Activated naive CD8-positive, alpha-beta T cell treated with anti-CD3 and anti-CD28 coated beads, Interleukin-2, amount 50 U/mL, for 16 hours (primary cell): Measurements from ENCODE around the gene COL18A1.
"Not testable (repeated sequence)": the region's sequence is repeated elsewhere in the genome, so short reads cannot be mapped to it uniquely, and the experiment has no call there.

ENCODE experiments used
- DNase-seq: peaks from one replicate; pipeline ENCODE4 v3.0.0-alpha.2; 2020; ENCODE audit warnings: low read depth, low spot score

COL18A1 gene

DNA sequence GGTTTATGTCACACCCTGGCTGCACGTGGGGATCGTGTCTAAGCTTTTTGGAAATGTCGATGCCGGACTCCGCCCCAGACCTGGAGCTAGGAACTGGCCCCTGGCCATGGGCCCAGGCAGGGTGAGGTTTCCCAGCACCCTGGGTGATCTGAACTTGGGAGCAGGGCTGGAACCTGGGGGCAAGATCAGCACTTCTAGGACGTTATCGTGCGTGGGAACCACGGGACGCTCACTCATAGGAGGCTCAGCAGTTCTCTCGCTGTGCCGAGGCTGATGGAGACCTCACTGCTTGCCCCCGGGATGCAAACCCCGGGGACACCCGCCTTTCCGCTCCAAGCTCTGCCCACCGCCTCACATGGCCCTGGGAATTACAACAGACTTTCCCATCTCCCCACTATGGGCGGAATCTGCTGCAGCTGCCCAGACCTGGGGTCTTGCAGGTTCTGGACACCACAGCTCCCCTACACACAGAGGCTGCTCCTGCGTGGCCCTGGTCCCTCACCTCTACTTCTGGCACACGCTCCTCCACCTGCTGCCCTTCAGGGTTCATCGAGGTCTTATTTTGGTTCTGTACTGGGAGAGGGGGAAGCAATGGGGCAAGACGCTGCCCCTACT is 35.9 kb downstream of the COL18A1 start:
- no peak for DNase-seq

DNA sequence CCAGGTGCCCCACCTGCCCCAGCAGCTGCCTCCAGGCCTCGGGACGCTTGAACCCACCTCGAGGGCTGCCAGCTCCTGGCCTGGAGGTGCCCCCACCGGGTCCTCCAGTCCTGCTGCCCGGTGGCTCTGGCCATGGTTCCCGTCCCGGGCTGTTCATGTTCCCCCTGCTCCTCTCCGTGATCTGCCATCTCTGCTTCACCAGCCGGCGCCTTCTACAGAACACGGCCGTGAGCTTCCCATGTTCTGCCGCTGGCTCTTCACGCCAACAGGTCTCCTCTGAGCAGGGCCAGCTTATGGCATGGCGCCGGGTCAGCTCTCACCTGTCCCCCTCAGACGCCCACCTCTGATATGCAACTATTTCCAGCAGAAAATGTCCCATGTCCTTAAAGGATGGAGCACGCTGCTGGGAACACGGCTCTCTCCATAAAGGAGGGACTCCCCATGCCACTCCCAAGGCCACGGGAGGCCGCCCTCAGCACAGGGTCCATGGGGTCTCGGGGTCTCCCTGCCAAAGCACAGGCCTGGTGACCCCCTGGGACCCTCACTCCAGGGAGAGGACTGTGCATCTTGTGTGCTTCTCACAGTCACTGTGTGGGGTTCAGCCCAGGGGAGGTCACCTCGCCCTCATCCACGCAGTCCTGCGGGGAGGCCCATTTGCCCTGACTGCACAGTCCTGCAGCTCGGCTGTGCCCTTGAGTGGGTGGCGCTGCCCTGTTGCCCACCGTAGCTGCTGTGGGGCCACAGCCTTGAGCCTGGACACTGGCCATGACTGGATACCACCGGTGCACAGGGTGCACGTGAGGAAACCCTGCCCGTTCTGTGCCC is 36.7 kb downstream of the COL18A1 start:
- no peak for DNase-seq

DNA sequence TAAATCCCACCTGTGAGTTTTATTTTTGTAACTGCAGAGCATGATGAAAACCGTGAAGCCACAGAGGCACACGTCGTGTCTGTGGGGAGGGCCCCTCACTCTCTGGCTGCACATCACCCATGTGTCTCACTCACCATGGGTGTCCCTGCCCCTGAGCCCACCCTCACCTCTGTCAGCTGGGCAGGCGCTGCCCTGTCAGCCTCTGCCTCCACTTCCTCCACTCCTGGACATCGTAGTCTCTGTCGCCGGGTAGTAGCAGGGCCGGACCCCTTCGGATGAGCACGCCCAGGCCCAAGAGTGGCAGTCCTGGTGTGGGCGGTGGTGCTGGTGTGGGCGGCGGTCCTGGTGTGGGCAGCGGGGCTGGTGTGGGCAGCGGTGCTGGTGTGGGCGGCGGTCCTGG is 37.3 kb downstream of the COL18A1 start:
- DNase-seq, result no peak

DNA sequence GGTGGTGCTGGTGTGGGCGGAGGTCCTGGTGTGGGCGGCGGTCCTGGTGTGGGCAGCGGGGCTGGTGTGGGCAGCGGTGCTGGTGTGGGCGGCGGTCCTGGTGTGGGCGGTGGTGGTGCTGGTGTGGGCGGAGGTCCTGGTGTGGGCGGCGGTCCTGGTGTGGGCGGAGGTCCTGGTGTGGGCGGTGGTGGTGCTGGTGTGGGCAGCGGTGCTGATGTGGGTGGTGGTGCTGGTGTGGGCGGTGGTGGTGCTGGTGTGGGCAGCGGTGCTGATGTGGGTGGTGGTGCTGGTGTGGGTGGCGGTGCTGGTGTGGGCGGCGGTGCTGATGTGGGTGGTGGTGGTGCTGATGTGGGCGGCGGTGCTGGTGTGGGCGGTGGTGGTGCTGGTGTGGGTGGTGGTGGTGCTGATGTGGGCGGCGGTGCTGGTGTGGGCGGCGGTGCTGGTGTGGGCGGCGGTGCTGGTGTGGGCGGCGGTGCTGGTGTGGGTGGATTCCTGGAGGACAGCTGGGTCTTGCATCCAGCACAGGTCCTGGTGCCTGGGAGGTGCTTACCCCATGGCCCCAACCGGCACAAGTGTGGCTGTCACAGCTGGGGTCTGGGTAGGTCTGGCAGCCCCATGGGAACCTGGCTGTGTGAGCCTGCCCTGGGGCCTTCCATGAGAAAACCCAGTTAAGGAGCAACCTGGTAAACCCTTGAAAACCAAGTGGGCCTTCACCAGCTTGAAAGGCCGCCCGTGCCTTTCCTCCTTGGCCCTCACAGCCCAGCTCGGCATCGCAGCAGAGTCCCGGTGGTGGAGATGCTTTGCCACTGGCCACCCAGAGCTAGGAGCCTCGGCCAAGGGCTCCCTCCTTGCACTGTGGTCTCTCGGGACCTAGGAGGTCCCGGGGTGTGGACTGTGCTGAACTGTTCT is 38.0 kb downstream of the COL18A1 start:
- not testable (repeated sequence) for DNase-seq

DNA sequence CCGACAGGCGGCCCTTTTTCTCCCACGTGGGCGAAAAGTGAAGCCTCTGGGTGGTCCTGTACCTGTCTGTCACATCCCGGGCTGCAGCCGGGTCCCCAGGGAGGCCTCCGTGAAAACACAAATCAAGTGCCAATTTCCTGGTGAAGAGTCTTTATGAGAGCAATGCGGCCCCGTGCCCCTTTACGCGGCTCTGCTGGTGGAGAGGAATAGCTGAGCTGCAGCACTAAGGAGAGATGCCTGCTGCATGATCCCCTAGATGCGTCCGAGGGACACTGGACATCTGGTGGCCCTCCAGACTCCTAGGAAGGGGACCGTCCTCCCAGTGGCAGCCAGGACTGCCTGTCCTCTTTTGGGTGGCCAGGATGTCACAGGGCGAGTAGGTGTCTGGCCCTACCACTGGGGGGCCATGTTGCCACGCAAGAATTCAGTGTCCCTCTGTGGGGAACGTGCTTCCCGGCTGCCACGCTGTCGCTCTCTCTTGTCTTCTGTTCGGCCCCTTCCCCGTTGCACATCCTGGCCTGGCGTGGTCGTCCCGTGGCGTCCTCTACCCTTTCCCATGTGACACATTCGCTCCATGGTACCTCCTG is 38.7 kb downstream of the COL18A1 start:
- DNase-seq, result no peak

DNA sequence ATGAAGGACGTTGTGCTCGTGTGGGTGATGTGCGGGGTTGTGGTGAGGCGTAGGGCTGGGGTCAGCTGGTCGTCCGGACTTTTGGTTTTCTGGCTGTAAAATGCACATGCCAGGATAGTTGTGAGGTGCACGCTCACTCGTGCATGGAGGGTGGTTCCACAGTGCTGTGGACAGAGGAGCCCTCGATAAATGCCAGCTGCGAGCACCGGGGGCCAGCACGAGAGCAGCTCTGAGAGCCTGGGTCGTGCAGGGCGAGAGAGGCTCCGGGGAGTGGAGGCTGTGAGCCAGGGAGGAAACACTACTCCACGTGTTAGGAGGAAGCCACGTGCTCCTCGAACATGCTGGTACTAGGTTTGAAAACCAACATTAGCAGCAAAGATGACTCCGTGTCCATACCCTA is 39.4 kb downstream of the COL18A1 start:
- no peak for DNase-seq

DNA sequence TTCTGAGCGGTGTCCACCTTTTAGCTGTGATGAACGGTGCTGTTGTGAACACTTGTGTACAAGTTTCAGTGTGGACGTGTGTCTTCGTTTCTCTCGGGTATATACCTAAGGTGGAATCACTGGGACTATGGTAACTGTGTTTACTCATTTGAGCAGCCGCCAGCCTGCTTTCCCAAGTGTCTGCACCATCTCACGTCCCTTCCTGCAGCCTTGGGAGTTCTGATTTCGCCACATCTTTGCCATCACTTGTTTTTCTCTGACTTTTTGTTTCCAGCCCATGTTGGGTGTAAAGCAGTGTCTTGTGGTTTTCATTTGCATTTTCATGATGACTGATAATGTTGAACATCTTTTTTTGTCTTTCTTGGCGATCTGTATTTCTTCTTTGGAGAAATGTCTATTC is 40.4 kb downstream of the COL18A1 start:
- DNase-seq, result no peak

DNA sequence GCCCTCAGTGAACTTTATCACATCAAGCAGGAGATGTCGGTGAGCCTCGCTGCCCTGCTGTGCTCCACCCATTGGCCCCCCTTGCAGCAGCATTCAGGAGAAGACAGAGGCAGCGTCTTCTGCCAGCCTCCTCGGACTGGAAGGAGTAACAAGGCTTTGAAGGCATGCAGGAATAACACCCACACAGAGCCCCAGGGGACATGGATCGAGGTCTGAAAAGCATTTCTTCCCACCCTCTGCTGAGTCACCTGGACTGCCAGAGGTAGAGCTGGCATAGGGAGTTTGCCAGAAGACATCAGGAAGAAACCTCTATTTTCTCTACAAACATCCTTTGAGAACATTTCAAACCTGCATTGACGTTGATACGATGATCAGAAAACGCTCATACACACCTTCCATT is 42.9 kb downstream of the COL18A1 start:
- no peak for DNase-seq

DNA sequence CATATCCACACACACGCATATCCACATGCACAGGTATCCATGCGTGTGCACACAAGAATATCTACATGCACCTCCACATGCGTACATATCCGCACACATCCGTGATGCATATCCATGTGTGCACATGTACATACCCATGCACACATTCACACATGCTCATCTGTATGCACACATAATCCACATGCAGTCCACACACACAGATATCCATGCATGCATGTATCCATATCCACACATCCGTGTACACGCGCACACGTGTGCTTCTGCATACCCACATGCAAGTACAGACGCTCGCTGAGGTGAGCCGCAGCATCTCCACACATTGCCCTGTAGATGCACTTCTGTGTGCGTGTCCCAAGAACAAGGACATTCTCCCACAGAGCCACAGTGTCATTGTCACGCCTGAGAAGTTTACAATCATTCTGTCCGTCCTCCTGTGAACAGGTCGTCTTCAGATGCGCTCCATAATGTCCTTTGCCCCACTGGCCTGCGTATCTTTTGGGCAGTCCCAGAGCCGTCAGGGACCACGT is 43.4 kb downstream of the COL18A1 start:
- no peak for DNase-seq

DNA sequence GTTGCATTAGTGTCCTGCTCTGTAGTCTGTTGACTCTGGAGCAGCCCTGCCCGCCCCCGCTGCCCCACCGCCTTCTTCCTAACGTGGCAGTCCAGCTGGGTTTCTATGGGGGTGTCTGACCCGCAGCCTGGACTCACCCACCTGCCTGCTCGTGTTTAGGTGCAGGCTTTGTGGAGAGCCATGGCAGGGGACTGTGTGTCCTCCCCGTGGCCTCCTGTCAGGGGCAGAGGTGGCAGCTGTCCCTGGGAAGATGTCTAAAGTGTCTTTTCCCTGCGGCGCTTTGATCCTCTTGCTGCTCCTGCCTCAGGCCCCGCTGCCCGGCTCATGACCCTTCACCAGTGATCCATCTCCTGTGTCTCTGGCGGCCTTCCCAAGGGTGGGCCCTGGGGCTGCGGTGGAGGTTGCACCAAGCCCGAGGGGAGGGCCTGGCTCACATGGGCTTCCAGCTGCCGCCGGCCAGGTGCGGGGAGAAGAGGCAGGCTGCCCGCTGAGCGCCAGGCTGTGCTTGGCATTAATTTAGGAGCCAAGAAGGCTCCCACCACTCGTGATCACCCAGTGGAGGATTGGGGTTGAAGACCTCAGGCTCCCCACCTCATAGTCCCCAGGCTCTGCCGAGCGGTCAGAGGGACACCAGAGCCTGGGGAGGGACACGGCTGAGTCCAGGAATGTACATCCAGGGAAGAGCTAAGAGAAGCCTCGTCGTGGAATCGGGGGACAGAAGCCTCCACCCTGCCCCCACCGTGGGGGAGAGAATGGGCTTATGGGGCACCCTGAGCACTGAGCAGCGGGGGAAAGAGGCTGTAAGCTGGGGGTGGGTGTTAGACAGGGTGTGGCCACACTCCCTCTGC is 44.1 kb downstream of the COL18A1 start:
- no peak for DNase-seq

DNA sequence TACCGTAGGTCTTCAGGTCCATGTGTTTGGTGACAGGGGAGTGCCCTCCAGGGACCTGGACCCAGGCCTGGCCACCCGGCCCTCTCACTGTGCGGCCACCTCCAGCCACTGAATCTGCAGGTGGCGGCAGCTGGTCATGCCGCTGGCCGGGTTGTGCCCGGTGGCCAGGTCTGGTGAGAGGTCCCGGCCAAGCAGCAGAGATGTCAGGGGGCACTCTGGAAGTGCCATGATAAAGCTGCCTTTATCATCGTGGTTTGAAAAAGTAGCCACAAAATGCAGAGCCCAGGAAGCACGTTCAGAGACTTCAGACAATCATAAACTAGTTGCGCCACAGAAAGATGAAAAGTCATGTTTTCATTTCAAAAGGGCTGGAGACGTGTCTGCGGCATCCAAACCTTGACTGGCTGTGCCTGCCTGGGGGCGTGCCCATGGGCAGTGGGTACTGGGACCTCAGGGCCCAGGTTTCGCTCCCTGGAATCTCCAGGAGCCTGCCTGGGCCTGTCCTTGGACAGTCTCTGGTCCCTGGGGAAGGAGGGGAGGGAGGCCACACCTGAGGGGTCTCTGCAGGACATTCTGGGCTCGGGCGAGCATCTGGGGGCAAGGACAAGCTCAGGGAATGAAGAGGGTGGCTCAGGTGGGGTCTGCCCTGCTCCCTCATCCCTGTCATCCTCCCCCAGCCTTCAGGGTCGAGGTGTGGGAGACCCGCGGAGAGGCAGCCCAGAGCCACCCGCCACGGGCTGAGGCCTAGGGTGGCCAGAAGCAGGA is 44.9 kb downstream of the COL18A1 start:
- no peak for DNase-seq

DNA sequence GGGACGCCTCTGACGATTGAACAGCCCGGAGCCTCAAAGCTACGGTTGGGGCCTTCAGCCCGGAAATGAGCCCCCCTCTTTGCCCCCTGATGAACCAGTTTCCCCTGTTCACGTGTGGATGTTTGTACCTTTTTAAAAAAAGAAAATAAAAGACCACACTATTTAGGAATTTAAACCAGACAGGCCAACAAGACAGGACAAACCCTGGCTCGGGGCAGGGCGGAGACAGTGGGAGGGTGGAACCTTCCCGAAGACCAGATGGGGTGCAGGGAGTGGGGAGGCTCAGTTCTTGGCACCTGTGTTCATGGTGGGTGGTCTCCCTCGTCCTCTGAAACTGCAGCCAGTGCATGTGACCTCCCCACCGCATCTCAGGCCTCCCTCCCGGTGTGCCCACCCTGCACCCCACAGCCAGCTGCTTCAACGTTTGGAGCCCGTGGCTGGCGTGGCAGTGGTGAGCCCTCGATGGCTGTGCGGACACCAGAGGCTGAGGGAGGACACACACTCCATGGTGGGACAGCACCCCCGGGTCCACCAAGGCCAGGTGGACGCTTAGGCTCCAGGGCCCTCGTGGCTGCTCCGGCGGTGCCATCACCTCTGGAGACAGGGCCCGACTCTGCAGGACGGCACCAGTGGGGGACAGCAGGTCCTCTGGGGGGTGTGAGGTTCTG is 45.6 kb downstream of the COL18A1 start:
- no peak for DNase-seq

DNA sequence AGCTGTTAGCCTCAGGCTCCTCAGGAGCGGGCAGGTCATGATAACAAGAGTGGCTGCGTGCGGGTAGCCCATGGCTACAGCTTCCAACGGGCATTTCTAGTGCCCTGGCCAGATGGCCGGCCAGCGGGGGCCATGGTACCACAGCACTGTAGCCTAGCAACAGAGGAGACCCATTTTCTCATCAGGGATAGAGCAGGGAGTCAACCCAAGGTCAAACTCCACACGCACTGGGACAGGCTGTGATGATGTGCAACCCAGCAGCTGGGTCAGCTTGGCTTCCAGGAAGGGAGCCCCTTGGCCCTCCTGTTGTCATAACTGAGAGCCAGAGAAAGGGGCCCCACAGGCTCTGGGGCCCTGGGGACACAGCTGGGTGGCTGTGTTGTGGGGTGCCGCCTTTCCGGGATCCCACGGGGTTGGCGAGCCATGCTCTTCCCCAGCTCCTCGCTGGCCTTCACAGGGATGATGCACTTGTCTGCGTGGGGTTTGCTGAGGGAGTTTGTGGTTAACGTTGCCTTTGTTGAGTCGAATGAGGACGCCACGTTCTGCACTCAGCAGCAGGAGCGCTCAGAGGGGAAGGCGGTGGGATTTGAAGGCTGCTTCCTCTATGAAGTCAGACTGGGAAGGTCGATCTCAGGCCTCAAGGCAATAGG is 46.3 kb downstream of the COL18A1 start:
- no peak for DNase-seq

DNA sequence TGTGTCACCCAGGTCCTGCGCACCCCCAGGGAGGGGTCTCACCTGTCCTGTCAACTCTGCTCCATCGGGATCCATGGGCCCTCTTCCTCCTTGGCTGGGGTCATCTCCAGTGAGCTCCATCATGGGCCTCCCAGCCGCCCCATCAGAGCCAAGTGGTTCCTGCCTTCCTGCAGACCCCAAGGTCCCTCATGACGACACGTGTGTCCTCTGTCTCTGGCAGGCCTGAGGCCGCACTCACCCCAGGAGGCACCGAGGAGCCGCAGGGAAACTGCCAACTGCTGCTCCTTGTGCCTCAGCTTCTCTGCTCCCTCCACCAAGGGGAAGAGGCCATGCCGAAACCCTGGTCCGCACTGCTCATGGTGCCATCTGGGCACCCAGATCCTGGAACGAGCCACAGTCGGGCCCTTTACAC is 46.8 kb downstream of the COL18A1 start:
- DNase-seq, result no peak

DNA sequence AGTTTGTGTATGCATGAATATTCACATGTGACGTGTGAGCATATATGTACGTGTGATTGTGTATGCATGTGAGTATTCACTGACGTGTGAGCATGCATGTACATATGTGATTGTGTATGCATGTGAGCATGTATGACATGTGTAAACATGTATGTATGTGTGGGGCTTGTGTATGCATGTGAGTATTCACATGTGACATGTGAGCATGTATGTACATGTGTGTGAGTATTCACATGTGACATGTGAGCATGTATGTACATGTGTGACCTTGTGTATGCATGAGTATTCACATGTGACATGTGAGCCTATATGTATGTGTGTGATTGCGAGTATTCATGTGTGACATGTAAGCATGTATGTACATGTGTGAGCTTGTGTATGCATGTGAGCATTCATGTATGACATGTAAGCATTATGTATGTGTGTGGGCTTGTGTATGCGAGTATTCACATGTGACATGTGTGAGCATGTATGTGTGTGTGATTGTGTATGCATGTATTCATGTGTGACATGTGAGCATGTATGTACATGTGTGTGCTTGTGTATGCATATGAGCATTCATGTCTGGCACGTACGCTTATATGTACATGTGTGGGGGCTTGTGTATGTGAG is 47.8 kb downstream of the COL18A1 start:
- no peak for DNase-seq

DNA sequence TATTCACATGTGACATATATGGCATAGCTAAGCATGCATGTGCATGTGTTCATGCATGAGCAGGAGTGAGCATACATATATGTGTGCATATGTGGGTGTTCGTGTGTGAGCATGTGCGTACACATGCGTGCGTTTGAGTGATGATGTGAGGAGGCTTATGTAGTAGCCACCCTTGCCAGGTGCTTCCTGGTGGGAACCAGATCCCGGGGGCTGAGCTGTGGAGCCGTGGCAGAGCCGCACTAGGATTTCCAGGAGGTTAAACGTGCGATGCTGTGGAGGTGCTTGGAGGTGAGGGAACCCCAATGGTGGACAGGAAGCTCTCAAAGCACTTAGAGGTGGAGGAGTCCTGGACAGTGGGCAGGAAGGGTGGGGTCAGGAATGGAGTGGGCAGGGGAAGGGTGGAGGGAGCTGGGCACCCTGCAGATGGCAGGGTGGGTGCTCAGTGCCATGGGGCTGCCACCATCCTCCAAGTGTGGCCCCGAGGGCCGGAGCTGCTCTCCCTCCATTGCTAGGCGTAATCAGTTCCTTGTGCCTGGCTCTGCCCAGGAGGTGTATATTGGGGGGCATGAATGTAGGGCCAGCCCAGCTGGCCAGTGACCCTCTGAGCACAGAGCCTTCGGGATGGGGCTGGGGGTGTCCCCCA is 48.5 kb downstream of the COL18A1 start:
- DNase-seq, result no peak

DNA sequence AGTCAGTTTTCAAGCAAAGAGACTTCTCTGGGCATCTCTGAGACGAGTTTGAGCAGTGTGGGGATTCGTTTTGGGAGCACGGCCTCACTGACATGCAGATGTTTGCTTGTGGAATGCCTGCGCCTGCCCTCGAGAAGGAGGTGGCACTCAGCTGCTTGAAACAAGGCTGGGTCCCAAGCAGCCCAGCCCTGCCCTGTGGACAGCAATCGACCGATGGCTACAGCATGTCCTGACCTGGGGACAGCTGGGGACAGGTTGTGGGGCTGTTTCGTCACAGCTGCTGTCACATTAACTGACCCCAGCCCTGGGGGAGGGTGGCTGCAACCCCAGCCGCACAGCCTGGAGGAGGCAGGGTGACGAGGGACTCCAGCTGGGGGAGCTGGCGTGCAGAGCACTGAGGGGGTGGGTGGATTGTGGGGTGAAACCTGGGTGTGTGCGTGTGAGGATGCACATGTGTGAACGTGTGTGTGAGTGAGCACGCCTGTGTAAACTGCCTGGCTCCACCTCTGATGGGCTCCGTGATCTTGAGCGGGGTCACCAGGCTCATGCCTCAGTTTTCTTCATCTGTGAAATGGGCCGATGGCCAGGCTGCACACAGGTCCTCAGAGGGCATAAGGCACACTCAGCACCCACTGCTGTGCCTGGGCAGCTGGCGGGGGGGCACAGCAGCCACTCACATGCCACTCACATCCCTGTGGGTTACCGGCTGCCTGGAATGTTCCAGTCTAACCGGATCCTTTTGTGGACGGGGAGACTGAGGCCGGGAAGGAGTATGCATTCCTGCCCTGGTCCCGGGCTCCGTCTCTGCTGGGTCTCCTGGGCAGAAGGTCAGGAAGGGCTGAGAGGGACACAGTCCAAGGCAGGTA is 49.3 kb downstream of the COL18A1 start:
- DNase-seq, result no peak
